NCI-H524 (cell line): Measurements from ENCODE around the gene FBLN2.

ENCODE experiments used
- DNase-seq, 2 experiments: peaks; one replicate each; lab custom pipeline; 2025; lab: John Stamatoyannopoulos, UW

FBLN2 gene

GRCh38 chr3:13624671-13625125 lies 75.8 kb downstream of the FBLN2 start:
- no peak for DNase-seq

- no peak for DNase-seq
These were observed 77.5 kb downstream of the FBLN2 start for GRCh38 chr3:13626396-13626795.

GRCh38 chr3:13626915-13627460 lies 78.1 kb downstream of the FBLN2 start:
- no peak for DNase-seq

- no peak for DNase-seq
These were observed 78.8 kb downstream of the FBLN2 start for GRCh38 chr3:13627681-13628080.

- no peak for DNase-seq
These were observed 79.5 kb downstream of the FBLN2 start for GRCh38 chr3:13628432-13628831.

- no peak for DNase-seq
These were observed 80.1 kb downstream of the FBLN2 start for GRCh38 chr3:13628841-13629551.

- DNase-seq = no peak
These were observed 80.7 kb downstream of the FBLN2 start for GRCh38 chr3:13629644-13630043.

GRCh38 chr3:13631256-13631655 lies 82.3 kb downstream of the FBLN2 start:
- DNase-seq = no peak

- DNase-seq = no peak
These were observed 84.3 kb downstream of the FBLN2 start for GRCh38 chr3:13633176-13633575.

GRCh38 chr3:13634151-13634550 lies 85.2 kb downstream of the FBLN2 start:
- no peak for DNase-seq

- DNase-seq = no peak
These were observed 85.7 kb downstream of the FBLN2 start for GRCh38 chr3:13634615-13635014.

- DNase-seq = no peak
These were observed 87.3 kb downstream of the FBLN2 start for GRCh38 chr3:13636186-13636585.

GRCh38 chr3:13636874-13637273 lies 87.9 kb downstream of the FBLN2 start:
- DNase-seq = peak in 1 of 2 experiments; percentile 26

- DNase-seq = peak; percentile 31 to 73
These were observed 88.5 kb downstream of the FBLN2 start for GRCh38 chr3:13637311-13637891.

- DNase-seq = no peak
These were observed 89.0 kb downstream of the FBLN2 start for GRCh38 chr3:13637953-13638352.

GRCh38 chr3:13638927-13639326 lies 90.0 kb downstream of the FBLN2 start:
- no peak for DNase-seq

GRCh38 chr3:13642597-13642996 lies 93.7 kb downstream of the FBLN2 start:
- DNase-seq = no peak

- DNase-seq = no peak
These were observed 95.6 kb downstream of the FBLN2 start for GRCh38 chr3:13644341-13645117.

- DNase-seq = no peak
These were observed 97.1 kb downstream of the FBLN2 start for GRCh38 chr3:13645801-13646637.

- peak in 1 of 2 experiments; percentile 63 for DNase-seq
These were observed 98.6 kb downstream of the FBLN2 start for GRCh38 chr3:13647298-13648059.
